Measurements from ENCODE around the gene NLRC5. TPM values are rescaled to one million over a fixed set of nuclear protein-coding genes. Genes with fewer than 3 reads are reported as not detected.

Gene NLRC5
- total RNA-seq, 1 experiment from 2014 or later, result 2.4 TPM

GRCh38 chr16:56944954-56945839 is 44.2 kb upstream of the NLRC5 start:
- WGBS (ENCODE audit: extremely low coverage, insufficient read length, low lambda C conversion rate), result no CpG with 5 or more reads among the region's 2 CpGs
- no peaks in the 10 kb centered on the region for H3K79me1 ChIP-seq (ENCODE audit: insufficient read depth, low read depth, low read length, poor library complexity, severe bottlenecking)

More at GRCh38 chr16:56944954-56945839, 44.2 kb upstream of the NLRC5 start:
- Histone ChIP-seq H3K9me3 (ENCODE audit: control insufficient read depth, low read depth, low read length) (no peaks in the 10 kb centered on the region), H3K27ac (ENCODE audit: insufficient read length, low read depth, low read length) (no peak overlapping the region), H2BK5ac (ENCODE audit: insufficient read length, low read length) (no peak overlapping the region), H2BK12ac (ENCODE audit: insufficient read length, low read depth, low read length) (no peak overlapping the region), H3K4me1 (ENCODE audit: insufficient read depth, low read length) (no peaks in the 10 kb centered on the region; the same call in 1 of the 2 replicates), H2BK120ac (ENCODE audit: low read depth, low read length, poor library complexity, severe bottlenecking) (no peak overlapping the region), H4K91ac (ENCODE audit: insufficient read length, low read depth, low read length) (no peak overlapping the region), H4K5ac (ENCODE audit: insufficient read length, low read depth, low read length) (no peak overlapping the region), H3K23me2 (ENCODE audit: insufficient read length, low read depth, low read length, poor library complexity, severe bottlenecking) (no peaks in the 10 kb centered on the region), H4K8ac (replicated peaks; ENCODE audit: insufficient read length, low read depth, low read length) (no peak overlapping the region), H3K27me3 (ENCODE audit: insufficient read depth, low read length) (no peaks in the 10 kb centered on the region), H3K23ac (ENCODE audit: insufficient read length, low read depth, low read length) (no peak overlapping the region), H3K4ac (ENCODE audit: low read depth, low read length) (no peak overlapping the region), H3K18ac (ENCODE audit: insufficient read length, low read depth, low read length) (no peak overlapping the region), H3K4me2 (ENCODE audit: insufficient read depth, insufficient read length, low read length) (no peak overlapping the region), H3K14ac (ENCODE audit: insufficient read depth, low read length) (no peak overlapping the region), H2BK20ac (ENCODE audit: low read depth, low read length, poor library complexity, severe bottlenecking) (no peak overlapping the region), H4K20me1 (ENCODE audit: control insufficient read depth, insufficient read depth, insufficient read length) (no peaks in the 10 kb centered on the region), H3K9ac (ENCODE audit: extremely low read depth, insufficient read length, low read length) (no peak overlapping the region), H3K56ac (ENCODE audit: insufficient read length, low read depth, low read length) (no peak overlapping the region), H2BK15ac (ENCODE audit: low read depth, low read length) (no peak overlapping the region), H2AFZ (ENCODE audit: low read length) (no peak overlapping the region), H3K79me2 (ENCODE audit: insufficient read depth, low read length) (no peaks in the 10 kb centered on the region), H3T11ph (ENCODE audit: low read length) (no peak overlapping the region), H2AK5ac (ENCODE audit: insufficient read length, low read length) (no peak overlapping the region)
- peaks cover 5 to 8% of the 10 kb centered on the region in 2 experiments for H3K4me1 Mint-ChIP-seq
- H3K4me3 Mint-ChIP-seq, result no peak overlapping the region
- TF ChIP-seq CTCF (conservative IDR thresholded peaks at IDR 0.05), result no peak
- peaks cover 15 to 47% (median 29%) of the 10 kb centered on the region in 3 experiments for H3K36me3 Mint-ChIP-seq (ENCODE audit: insufficient read depth in 1 of 3, low read depth in 3 of 3)
- H3K9me3 Mint-ChIP-seq, result no peaks in the 10 kb centered on the region
- no peak for DNase-seq
- peak overlapping the region in 2 of 3 experiments; percentile 3 to 47; a peak in 2 of 7 replicates for H3K27ac Mint-ChIP-seq
- H3K27me3 Mint-ChIP-seq (ENCODE audit: low read depth), result no peaks in the 10 kb centered on the region

All from H9 (cell line).